ENCODE data around the gene DNAAF2. TPM values are rescaled to one million over a fixed set of nuclear protein-coding genes. Genes with fewer than 3 reads are reported as not detected.

DNAAF2 gene
- total RNA-seq, 2 donors from 2014 or later: 18.5 to 19.7 TPM

- Histone ChIP-seq H3K9ac (ENCODE audit: extremely low read depth, low read length, poor library complexity, severe bottlenecking) (no peak overlapping the region), H3K9me3 (ENCODE audit: control insufficient read depth, low read length) (no peaks in the 10 kb centered on the region), H3K27ac (ENCODE audit: low read depth, low read length) (no peak overlapping the region), H3K27me3 (ENCODE audit: control insufficient read depth, insufficient read depth, low read length, poor library complexity, severe bottlenecking) (no peaks in the 10 kb centered on the region), H3K36me3 (ENCODE audit: control insufficient read depth, insufficient read depth, low read length) (peaks cover 52% of the 10 kb centered on the region), H3K4me1 (ENCODE audit: control insufficient read depth, insufficient read depth, low read length) (no peaks in the 10 kb centered on the region), H3K4me3 (ENCODE audit: low read length) (no peak overlapping the region)
- 95 to 98% methylated on average over 5 to 6 of the region's 6 CpGs for WGBS, 2 experiments (ENCODE audit: insufficient coverage in 1 of 2, insufficient read length in 1 of 2)
- no peak overlapping the region for H3K27ac Mint-ChIP-seq
- TF ChIP-seq CTCF (conservative IDR thresholded peaks at IDR 0.05): no peak
- H3K27me3 Mint-ChIP-seq (ENCODE audit: insufficient read depth): no peaks in the 10 kb centered on the region
- no peak for DNase-seq
- H3K36me3 Mint-ChIP-seq (ENCODE audit: low read depth): peaks cover 21% of the 10 kb centered on the region
- H3K4me1 Mint-ChIP-seq: peaks cover 16% of the 10 kb centered on the region
- H3K4me3 Mint-ChIP-seq: no peak overlapping the region
- no peaks in the 10 kb centered on the region for H3K9me3 Mint-ChIP-seq
These were observed 17.1 kb downstream of the DNAAF2 start for GRCh38 chr14:49617852-49618519.

DNA sequence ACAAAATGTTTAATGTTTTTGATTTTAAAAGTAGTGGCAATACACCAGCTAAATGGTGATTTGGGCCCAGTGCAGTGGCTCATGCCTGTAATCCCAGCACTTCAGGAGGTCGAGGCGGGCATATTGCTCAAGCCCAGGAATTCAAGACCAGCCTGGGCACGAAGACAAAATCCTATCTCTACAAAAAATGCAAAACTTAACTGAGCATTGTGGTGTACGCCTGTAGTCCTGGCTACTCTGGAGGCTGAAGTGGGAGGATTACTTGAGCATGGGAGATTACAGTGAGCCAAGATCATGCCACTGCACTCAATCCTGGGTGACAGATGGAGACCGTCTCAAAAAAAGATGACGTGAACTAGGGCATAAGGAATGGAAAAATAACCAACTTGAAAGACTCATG is 19.3 kb downstream of the DNAAF2 start:
- Histone ChIP-seq H3K36me3 (ENCODE audit: control insufficient read depth, insufficient read depth, low read length) (peaks cover 43% of the 10 kb centered on the region), H3K27ac (ENCODE audit: low read depth, low read length) (no peak overlapping the region), H3K4me1 (ENCODE audit: control insufficient read depth, insufficient read depth, low read length) (no peaks in the 10 kb centered on the region), H3K9ac (ENCODE audit: extremely low read depth, low read length, poor library complexity, severe bottlenecking) (no peak overlapping the region), H3K9me3 (ENCODE audit: control insufficient read depth, low read length) (no peaks in the 10 kb centered on the region), H3K27me3 (ENCODE audit: control insufficient read depth, insufficient read depth, low read length, poor library complexity, severe bottlenecking) (no peaks in the 10 kb centered on the region), H3K4me3 (ENCODE audit: low read length) (no peak overlapping the region)
- no peak for TF ChIP-seq CTCF (conservative IDR thresholded peaks at IDR 0.05)
- Mint-ChIP-seq H3K4me3 (no peak overlapping the region), H3K36me3 (ENCODE audit: low read depth) (peaks cover 22% of the 10 kb centered on the region), H3K27ac (no peak overlapping the region), H3K27me3 (ENCODE audit: insufficient read depth) (no peaks in the 10 kb centered on the region), H3K4me1 (peaks cover 3% of the 10 kb centered on the region), H3K9me3 (no peaks in the 10 kb centered on the region)
- DNase-seq: no peak
- 86 to 90% methylated on average over 5 to 6 of the region's 6 CpGs for WGBS, 2 experiments (ENCODE audit: insufficient coverage in 1 of 2, insufficient read length in 1 of 2)

DNA sequence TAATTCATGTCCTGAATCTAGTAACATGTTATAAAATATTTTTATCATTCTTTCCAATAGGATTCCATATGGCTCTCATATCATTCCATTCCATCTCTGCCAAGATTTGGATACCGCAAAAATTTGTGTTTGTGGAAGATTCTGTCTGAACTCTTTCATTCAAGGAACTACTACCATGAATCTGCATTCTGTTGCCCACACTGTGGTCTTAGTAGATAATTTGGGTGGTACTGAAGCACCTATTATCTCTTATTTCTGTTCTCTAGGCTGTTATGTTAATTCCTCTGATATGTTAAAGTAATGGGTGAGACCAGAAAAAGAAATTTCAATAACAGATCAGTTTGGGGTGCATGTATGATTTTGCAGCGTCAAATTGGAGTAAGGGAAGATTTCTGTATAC is 20.8 kb downstream of the DNAAF2 start:
- Mint-ChIP-seq H3K27ac (no peak overlapping the region), H3K27me3 (ENCODE audit: insufficient read depth) (no peaks in the 10 kb centered on the region), H3K36me3 (ENCODE audit: low read depth) (peaks cover 27% of the 10 kb centered on the region), H3K4me1 (no peaks in the 10 kb centered on the region), H3K9me3 (no peaks in the 10 kb centered on the region), H3K4me3 (no peak overlapping the region)
- TF ChIP-seq CTCF (conservative IDR thresholded peaks at IDR 0.05): no peak
- DNase-seq: no peak
- H3K4me1 ChIP-seq (ENCODE audit: control insufficient read depth, insufficient read depth, low read length): no peaks in the 10 kb centered on the region
- H3K27ac ChIP-seq (ENCODE audit: low read depth, low read length): no peak overlapping the region
- 95 to 100% methylated on average over 2 of the region's 2 CpGs for WGBS, 2 experiments (ENCODE audit: insufficient coverage in 1 of 2, insufficient read length in 1 of 2)
- H3K36me3 ChIP-seq (ENCODE audit: control insufficient read depth, insufficient read depth, low read length): peaks cover 42% of the 10 kb centered on the region
- no peaks in the 10 kb centered on the region for H3K9me3 ChIP-seq (ENCODE audit: control insufficient read depth, low read length)
- H3K4me3 ChIP-seq (ENCODE audit: low read length): no peak overlapping the region
- H3K27me3 ChIP-seq (ENCODE audit: control insufficient read depth, insufficient read depth, low read length, poor library complexity, severe bottlenecking): no peaks in the 10 kb centered on the region
- no peak overlapping the region for H3K9ac ChIP-seq (ENCODE audit: extremely low read depth, low read length, poor library complexity, severe bottlenecking)

All from endodermal cell (in vitro differentiated cells).